ENCODE results near the gene FSIP2.
"Not testable (repeated sequence)": the region's sequence is repeated elsewhere in the genome, so short reads cannot be mapped to it uniquely, and the experiment has no call there.

The FSIP2 gene

DNA sequence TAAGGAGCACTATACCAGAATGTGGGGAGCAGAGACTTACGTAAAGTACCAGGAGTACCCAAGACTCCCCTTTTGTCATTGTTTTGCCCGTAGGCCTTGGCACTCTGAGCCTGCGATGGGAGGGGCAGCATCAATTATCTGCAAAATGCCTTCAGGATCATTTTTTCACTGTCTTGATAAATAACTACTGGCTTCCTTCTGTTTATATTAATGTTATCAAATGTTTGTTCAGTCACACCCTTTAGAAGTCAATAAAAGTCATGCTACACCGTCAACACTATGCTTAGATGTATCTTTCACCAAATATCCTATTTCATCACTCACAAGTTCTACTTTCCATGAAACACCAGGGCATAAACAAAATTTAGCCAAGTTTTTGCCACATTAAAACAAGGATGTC is 116.3 kb downstream of the FSIP2 start:
- Histone ChIP-seq H3K27me3 (ENCODE audit: control insufficient read depth in 5 of 5, insufficient read depth in 4 of 5, low read length in 5 of 5) (no peaks in the 10 kb centered on the region), H3K27ac (ENCODE audit: low read depth, low read length) (no peak overlapping the region), H3K9me3 (ENCODE audit: control insufficient read depth in 5 of 5, low read length in 5 of 5) (peaks cover 0 to 11% (median 4%) of the 10 kb centered on the region in 5 donors), H3K4me3 (ENCODE audit: low read depth in 1 of 5, low read length in 5 of 5) (no peak overlapping the region), H3K4me1 (ENCODE audit: control insufficient read depth in 5 of 5, insufficient read depth in 5 of 5, low read length in 5 of 5) (no peaks in the 10 kb centered on the region), H3K9ac (ENCODE audit: low read length in 5 of 5) (no peak overlapping the region), H3K36me3 (ENCODE audit: control insufficient read depth in 5 of 5, insufficient read depth in 5 of 5, low read length in 5 of 5) (no peaks in the 10 kb centered on the region)

DNA sequence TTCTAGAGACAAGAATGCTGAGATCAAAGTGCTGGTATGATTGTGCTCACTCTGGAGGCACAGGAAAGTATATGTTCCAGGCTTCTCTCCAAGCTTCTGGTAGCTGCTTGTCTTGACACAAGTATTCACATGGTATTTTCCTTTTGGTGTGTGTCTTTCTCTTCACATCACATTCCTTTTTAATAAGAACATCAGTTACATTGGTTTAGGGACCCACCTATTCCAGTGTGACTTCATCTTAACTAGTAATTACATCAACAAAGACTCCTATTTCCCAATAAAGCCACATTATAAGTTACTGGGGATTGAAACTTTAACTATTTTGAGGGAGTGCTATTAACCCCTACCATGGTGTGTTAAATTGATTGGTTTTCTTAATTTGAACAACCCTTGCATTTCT is 119.1 kb downstream of the FSIP2 start:
- Histone ChIP-seq H3K27ac (ENCODE audit: low read depth, low read length) (no peak overlapping the region), H3K4me1 (ENCODE audit: control insufficient read depth in 5 of 5, insufficient read depth in 5 of 5, low read length in 5 of 5) (no peaks in the 10 kb centered on the region), H3K9ac (ENCODE audit: low read length in 5 of 5) (no peak overlapping the region), H3K36me3 (ENCODE audit: control insufficient read depth in 5 of 5, insufficient read depth in 5 of 5, low read length in 5 of 5) (no peaks in the 10 kb centered on the region), H3K4me3 (ENCODE audit: low read depth in 1 of 5, low read length in 5 of 5) (no peak overlapping the region), H3K27me3 (ENCODE audit: control insufficient read depth in 5 of 5, insufficient read depth in 4 of 5, low read length in 5 of 5) (no peaks in the 10 kb centered on the region), H3K9me3 (ENCODE audit: control insufficient read depth in 5 of 5, low read length in 5 of 5) (peaks cover 0 to 5% (median 2%) of the 10 kb centered on the region in 5 donors)

DNA sequence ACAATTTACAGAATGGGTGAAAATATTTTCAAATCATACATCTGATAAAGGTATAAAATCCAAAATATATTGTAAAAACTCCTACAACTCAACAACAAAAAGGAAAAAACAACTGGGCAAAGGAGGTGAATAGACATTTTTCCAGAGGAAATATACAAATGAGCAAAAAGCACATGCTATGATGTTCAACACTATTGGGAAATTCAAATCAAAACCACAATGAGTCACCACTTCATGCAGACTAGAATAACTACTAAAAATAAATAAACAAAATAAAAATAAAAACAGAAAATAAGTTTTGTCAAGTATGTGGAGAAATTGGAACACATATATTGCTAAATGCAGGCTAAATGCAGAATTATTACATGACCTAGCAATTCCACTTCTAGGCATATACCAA is 120.9 kb downstream of the FSIP2 start:
- no peaks in the 10 kb centered on the region for H3K36me3 ChIP-seq (ENCODE audit: control insufficient read depth in 5 of 5, insufficient read depth in 5 of 5, low read length in 5 of 5)
- H3K9ac ChIP-seq (ENCODE audit: low read length in 5 of 5): no peak overlapping the region
- no peaks in the 10 kb centered on the region for H3K27me3 ChIP-seq (ENCODE audit: control insufficient read depth in 5 of 5, insufficient read depth in 4 of 5, low read length in 5 of 5)
- H3K4me1 ChIP-seq (ENCODE audit: control insufficient read depth in 5 of 5, insufficient read depth in 5 of 5, low read length in 5 of 5): no peaks in the 10 kb centered on the region
- H3K9me3 ChIP-seq (ENCODE audit: control insufficient read depth in 5 of 5, low read length in 5 of 5): peaks cover 0 to 3% (median 2%) of the 10 kb centered on the region in 5 donors
- H3K27ac ChIP-seq (ENCODE audit: low read depth, low read length): no peak overlapping the region
- H3K4me3 ChIP-seq (ENCODE audit: low read depth in 1 of 5, low read length in 5 of 5): no peak overlapping the region

DNA sequence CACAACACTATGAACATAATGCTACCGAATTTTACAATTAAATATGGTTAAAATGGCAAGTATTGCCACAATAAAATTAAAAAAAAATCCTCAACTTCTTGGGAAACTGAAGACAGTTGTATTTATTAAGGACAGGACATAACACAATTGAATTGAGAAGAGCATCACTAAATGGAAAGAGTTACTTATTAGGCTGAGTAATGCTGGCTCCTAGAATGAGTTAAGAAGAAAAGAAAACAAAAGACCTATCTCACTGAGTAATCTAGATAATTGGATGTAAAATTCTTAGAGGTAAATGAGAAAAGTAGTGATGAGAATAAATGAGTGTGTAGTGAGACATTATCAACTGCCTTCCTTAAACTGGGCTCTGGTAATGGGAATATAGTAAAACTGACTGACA is 121.7 kb downstream of the FSIP2 start:
- H3K4me1 ChIP-seq (ENCODE audit: control insufficient read depth in 5 of 5, insufficient read depth in 5 of 5, low read length in 5 of 5): no peaks in the 10 kb centered on the region
- H3K9ac ChIP-seq (ENCODE audit: low read length in 5 of 5): no peak overlapping the region
- no peak overlapping the region for H3K27ac ChIP-seq (ENCODE audit: low read depth, low read length)
- no peaks in the 10 kb centered on the region for H3K36me3 ChIP-seq (ENCODE audit: control insufficient read depth in 5 of 5, insufficient read depth in 5 of 5, low read length in 5 of 5)
- no peaks in the 10 kb centered on the region for H3K27me3 ChIP-seq (ENCODE audit: control insufficient read depth in 5 of 5, insufficient read depth in 4 of 5, low read length in 5 of 5)
- H3K9me3 ChIP-seq (ENCODE audit: control insufficient read depth in 5 of 5, low read length in 5 of 5): peaks cover 0 to 2% (median 0%) of the 10 kb centered on the region in 5 donors
- no peak overlapping the region for H3K4me3 ChIP-seq (ENCODE audit: low read depth in 1 of 5, low read length in 5 of 5)

DNA sequence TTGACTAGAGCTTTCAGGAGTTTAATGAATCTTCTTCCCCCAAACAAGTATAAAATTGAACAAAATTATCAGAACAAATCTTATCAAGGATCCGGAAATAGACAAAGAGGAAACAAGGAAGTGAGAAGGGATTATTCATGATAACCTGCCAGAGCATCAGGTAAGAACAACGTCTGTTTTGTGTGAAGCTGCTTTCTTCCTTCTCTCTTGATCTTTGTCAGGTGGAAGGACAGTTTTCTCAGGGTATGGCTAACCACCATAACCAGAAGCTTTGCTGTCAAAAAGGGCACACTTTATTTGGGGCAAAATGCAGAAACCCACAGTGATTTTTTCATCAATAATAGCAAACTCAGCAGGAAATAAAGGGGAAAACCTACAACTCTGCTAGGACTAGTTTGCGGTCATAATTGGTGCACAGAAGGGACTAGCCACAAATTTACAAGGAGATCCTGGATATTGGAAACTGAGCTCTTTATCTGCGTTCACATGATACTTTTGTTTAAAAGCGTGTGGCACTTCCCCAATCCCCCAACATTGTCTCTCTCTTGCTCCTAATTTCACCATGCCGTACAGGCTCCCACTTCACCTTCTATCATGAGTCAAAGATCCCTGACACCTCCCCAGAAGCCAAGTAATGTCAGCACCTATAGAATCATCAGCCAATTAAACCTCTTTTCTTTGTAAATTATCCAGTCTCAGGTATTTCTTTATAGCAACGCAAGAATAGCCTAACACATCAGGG is 124.2 kb downstream of the FSIP2 start:
- Histone ChIP-seq H3K27ac (ENCODE audit: low read depth, low read length) (no peak overlapping the region), H3K9me3 (ENCODE audit: control insufficient read depth in 5 of 5, low read length in 5 of 5) (no peaks in the 10 kb centered on the region), H3K4me1 (ENCODE audit: control insufficient read depth in 5 of 5, insufficient read depth in 5 of 5, low read length in 5 of 5) (no peaks in the 10 kb centered on the region), H3K4me3 (ENCODE audit: low read depth in 1 of 5, low read length in 5 of 5) (no peak overlapping the region), H3K36me3 (ENCODE audit: control insufficient read depth in 5 of 5, insufficient read depth in 5 of 5, low read length in 5 of 5) (no peaks in the 10 kb centered on the region), H3K27me3 (ENCODE audit: control insufficient read depth in 5 of 5, insufficient read depth in 4 of 5, low read length in 5 of 5) (no peaks in the 10 kb centered on the region), H3K9ac (ENCODE audit: low read length in 5 of 5) (no peak overlapping the region)

DNA sequence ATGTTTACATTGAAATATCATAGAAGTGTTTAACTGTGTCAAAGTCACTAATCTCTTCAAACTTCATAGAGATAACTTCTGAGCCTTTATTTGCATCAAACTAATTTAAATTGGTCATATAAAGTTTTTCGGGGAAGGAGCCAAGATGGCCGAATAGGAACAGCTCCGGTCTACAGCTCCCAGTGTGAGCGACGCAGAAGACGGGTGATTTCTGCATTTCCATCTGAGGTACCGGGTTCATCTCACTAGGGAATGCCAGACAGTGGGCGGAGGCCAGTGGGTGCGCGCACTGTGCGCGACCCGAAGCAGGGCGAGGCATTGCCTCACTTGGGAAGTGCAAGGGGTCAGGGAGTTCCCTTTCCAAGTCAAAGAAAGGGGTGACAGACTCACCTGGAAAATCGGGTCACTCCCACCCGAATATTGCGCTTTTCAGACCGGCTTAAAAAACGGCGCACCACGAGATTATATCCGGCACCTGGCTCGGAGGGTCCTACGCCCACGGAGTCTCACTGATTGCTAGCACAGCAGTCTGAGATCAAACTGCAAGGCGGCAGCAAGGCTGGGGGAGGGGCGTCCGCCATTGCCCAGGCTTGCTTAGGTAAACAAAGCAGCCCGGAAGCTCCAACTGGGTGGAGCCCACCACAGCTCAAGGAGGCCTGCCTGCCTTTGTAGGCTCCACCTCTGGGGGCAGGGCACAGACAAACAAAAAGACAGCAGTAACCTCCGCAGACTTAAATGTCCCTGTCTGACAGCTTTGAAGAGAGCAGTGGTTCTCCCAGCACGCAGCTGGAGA is 126.1 kb downstream of the FSIP2 start:
- H3K4me1 ChIP-seq (ENCODE audit: control insufficient read depth in 5 of 5, insufficient read depth in 5 of 5, low read length in 5 of 5); H3K9me3 ChIP-seq (ENCODE audit: control insufficient read depth in 5 of 5, low read length in 5 of 5); H3K9ac ChIP-seq (ENCODE audit: low read length in 5 of 5); H3K27me3 ChIP-seq (ENCODE audit: control insufficient read depth in 5 of 5, insufficient read depth in 4 of 5, low read length in 5 of 5); H3K27ac ChIP-seq (ENCODE audit: low read depth, low read length); H3K36me3 ChIP-seq (ENCODE audit: control insufficient read depth in 5 of 5, insufficient read depth in 5 of 5, low read length in 5 of 5); H3K4me3 ChIP-seq (ENCODE audit: low read depth in 1 of 5, low read length in 5 of 5): not testable (repeated sequence)

DNA sequence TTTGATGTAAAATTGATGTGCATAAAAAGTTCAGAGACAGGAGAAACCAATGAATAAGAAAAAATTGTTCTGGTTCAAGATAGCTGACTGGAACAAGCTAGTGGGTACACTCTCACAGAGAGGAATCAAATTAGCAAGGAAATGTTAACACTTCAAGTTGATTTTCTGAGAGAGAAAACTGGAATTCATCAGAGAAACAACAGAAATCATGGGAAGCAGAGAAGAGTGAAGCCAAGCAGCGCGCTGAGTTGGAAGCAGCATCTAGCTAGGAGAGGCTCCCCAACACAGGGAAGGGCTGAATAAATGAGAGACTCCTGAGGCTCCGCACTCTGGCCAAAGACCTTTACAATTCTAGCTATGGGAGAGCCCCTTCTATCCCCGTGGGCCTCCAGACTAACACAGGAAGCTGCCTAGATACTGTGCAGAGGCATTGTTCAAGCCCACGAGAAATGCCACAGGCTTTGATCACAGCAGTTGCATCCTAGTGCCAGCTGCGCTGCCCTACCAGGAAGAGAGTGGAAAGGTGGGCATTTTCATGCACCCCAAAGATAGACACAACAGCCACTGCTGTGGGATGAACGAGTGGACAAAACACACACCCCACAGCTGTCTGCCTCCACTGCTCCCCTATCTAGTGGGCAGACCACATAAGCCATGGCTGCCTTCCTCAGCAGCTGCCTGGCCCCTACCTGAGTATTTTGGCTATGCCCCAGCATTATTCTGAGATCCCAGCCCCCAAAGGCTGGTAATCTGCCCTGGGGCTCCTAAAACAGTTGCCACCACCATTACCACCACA is 136.7 kb downstream of the FSIP2 start:
- peaks cover 0 to 2% (median 0%) of the 10 kb centered on the region in 5 donors for H3K36me3 ChIP-seq (ENCODE audit: control insufficient read depth in 5 of 5, insufficient read depth in 5 of 5, low read length in 5 of 5)
- no peak overlapping the region for H3K4me3 ChIP-seq (ENCODE audit: low read depth in 1 of 5, low read length in 5 of 5)
- peaks cover 0 to 8% (median 0%) of the 10 kb centered on the region in 5 donors for H3K9me3 ChIP-seq (ENCODE audit: control insufficient read depth in 5 of 5, low read length in 5 of 5)
- no peak overlapping the region for H3K9ac ChIP-seq (ENCODE audit: low read length in 5 of 5)
- no peak overlapping the region for H3K27ac ChIP-seq (ENCODE audit: low read depth, low read length)
- H3K4me1 ChIP-seq (ENCODE audit: control insufficient read depth in 5 of 5, insufficient read depth in 5 of 5, low read length in 5 of 5): no peaks in the 10 kb centered on the region
- no peaks in the 10 kb centered on the region for H3K27me3 ChIP-seq (ENCODE audit: control insufficient read depth in 5 of 5, insufficient read depth in 4 of 5, low read length in 5 of 5)

DNA sequence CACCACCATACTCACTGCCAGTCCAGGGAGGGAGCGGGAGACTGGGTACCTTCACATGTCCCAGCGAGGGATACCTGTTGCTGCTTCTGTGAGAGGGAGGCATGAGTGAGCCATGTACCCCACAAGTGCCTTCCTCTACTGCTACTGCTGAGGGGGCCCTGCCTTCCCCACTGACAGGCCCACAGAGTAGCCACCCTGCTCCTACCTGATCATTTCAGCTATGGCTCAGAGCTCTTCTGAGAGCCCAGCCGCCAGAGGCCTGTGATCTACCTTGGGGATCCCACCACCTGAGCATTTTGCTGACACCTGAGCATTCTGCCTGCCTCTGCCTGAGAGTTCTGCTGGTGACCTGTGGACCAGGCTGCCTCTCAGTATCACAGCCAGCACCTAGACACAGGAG is 137.6 kb downstream of the FSIP2 start:
- peaks cover 0 to 2% (median 0%) of the 10 kb centered on the region in 5 donors for H3K36me3 ChIP-seq (ENCODE audit: control insufficient read depth in 5 of 5, insufficient read depth in 5 of 5, low read length in 5 of 5)
- no peak overlapping the region for H3K4me3 ChIP-seq (ENCODE audit: low read depth in 1 of 5, low read length in 5 of 5)
- no peaks in the 10 kb centered on the region for H3K4me1 ChIP-seq (ENCODE audit: control insufficient read depth in 5 of 5, insufficient read depth in 5 of 5, low read length in 5 of 5)
- H3K27me3 ChIP-seq (ENCODE audit: control insufficient read depth in 5 of 5, insufficient read depth in 4 of 5, low read length in 5 of 5): no peaks in the 10 kb centered on the region
- peaks cover 0 to 8% (median 0%) of the 10 kb centered on the region in 5 donors for H3K9me3 ChIP-seq (ENCODE audit: control insufficient read depth in 5 of 5, low read length in 5 of 5)
- H3K9ac ChIP-seq (ENCODE audit: low read length in 5 of 5): no peak overlapping the region
- H3K27ac ChIP-seq (ENCODE audit: low read depth, low read length): no peak overlapping the region

DNA sequence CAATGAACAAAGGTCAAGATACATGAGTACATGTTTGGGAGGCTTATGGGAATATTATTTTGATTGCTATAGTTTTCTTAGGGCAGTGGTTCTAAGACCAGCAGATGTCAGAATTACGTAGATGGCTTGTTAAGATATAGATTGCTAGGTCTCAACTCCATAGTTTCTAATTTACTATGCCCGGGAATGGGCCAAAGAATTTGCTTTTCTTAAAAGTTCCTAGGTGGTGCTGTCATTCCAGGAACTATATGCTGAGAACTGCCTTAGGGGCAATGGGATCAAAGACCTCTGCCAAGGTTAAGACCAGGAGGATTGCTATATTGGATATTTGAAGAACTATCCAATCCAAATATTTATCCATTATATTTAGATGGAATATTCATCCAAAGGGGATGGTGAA is 141.8 kb downstream of the FSIP2 start:
- no peaks in the 10 kb centered on the region for H3K27me3 ChIP-seq (ENCODE audit: control insufficient read depth in 5 of 5, insufficient read depth in 4 of 5, low read length in 5 of 5)
- H3K9ac ChIP-seq (ENCODE audit: low read length in 5 of 5): no peak overlapping the region
- no peak overlapping the region for H3K4me3 ChIP-seq (ENCODE audit: low read depth in 1 of 5, low read length in 5 of 5)
- H3K4me1 ChIP-seq (ENCODE audit: control insufficient read depth in 5 of 5, insufficient read depth in 5 of 5, low read length in 5 of 5): no peaks in the 10 kb centered on the region
- H3K9me3 ChIP-seq (ENCODE audit: control insufficient read depth in 5 of 5, low read length in 5 of 5): peaks cover 0 to 8% (median 0%) of the 10 kb centered on the region in 5 donors
- peaks cover 0 to 2% (median 0%) of the 10 kb centered on the region in 5 donors for H3K36me3 ChIP-seq (ENCODE audit: control insufficient read depth in 5 of 5, insufficient read depth in 5 of 5, low read length in 5 of 5)
- no peak overlapping the region for H3K27ac ChIP-seq (ENCODE audit: low read depth, low read length)

Measured in subcutaneous abdominal adipose tissue (tissue), 5 donors.